Measurements from ENCODE around the gene SIGLEC7.

DNA sequence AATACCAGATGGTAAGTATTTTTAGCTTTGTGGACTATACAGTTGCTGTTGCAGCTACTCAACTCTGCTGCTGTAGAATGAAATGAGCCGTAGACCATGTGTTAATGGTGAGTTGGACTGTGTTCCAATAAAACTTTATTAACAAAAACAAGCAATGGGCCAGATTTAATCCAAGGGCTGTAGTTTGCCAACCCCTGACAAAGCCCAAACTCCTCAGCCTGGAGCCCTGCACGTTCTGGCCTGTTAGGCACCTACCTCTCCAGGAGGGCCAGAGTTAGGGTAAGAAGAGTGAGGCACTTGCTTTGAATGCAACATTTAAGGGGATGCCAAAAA, 46.1 kb downstream of the SIGLEC7 start:
- TF ChIP-seq POLR2A (IDR thresholded peaks at IDR 0.05): no peak
- TF ChIP-seq, protein P1, sequence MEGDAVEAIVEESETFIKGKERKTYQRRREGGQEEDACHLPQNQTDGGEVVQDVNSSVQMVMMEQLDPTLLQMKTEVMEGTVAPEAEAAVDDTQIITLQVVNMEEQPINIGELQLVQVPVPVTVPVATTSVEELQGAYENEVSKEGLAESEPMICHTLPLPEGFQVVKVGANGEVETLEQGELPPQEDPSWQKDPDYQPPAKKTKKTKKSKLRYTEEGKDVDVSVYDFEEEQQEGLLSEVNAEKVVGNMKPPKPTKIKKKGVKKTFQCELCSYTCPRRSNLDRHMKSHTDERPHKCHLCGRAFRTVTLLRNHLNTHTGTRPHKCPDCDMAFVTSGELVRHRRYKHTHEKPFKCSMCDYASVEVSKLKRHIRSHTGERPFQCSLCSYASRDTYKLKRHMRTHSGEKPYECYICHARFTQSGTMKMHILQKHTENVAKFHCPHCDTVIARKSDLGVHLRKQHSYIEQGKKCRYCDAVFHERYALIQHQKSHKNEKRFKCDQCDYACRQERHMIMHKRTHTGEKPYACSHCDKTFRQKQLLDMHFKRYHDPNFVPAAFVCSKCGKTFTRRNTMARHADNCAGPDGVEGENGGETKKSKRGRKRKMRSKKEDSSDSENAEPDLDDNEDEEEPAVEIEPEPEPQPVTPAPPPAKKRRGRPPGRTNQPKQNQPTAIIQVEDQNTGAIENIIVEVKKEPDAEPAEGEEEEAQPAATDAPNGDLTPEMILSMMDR (IDR thresholded peaks at IDR 0.05): no peak

Measured in heart left ventricle (tissue), 13 donors.